ENCODE results near the gene PTOV1.

The PTOV1 gene

GRCh38 chr19:49850487-49851342 is at the start of gene PTOV1:
Gene PTOV1 (plus strand): TSS chr19:49851159.
- DNase-seq (ENCODE audit: low read depth): peak; percentile 78

GRCh38 chr19:49801401-49801888 is 49.5 kb upstream of the PTOV1 start:
- no peak for DNase-seq (ENCODE audit: low read depth)

GRCh38 chr19:49801966-49802661 is 48.8 kb upstream of the PTOV1 start:
- DNase-seq (ENCODE audit: low read depth): no peak

GRCh38 chr19:49802836-49803528 is 48.0 kb upstream of the PTOV1 start:
- no peak for DNase-seq (ENCODE audit: low read depth)

- no peak for DNase-seq (ENCODE audit: low read depth)
Measured at GRCh38 chr19:49803529-49803856, 47.5 kb upstream of the PTOV1 start.

- DNase-seq (ENCODE audit: low read depth): no peak
Measured at GRCh38 chr19:49805822-49806619, 44.9 kb upstream of the PTOV1 start.

GRCh38 chr19:49806620-49806959 is 44.4 kb upstream of the PTOV1 start:
- no peak for DNase-seq (ENCODE audit: low read depth)

- DNase-seq (ENCODE audit: low read depth): no peak
Measured at GRCh38 chr19:49807058-49807903, 43.7 kb upstream of the PTOV1 start.

- no peak for DNase-seq (ENCODE audit: low read depth)
Measured at GRCh38 chr19:49807904-49808675, 42.9 kb upstream of the PTOV1 start.

GRCh38 chr19:49808711-49809159 is 42.2 kb upstream of the PTOV1 start:
- DNase-seq (ENCODE audit: low read depth): peak; percentile 75

- peak; percentile 14 for DNase-seq (ENCODE audit: low read depth)
Measured at GRCh38 chr19:49809160-49809940, 41.6 kb upstream of the PTOV1 start.

- no peak for DNase-seq (ENCODE audit: low read depth)
Measured at GRCh38 chr19:49809941-49810389, 41.0 kb upstream of the PTOV1 start.

GRCh38 chr19:49811328-49811727 is 39.6 kb upstream of the PTOV1 start:
- DNase-seq (ENCODE audit: low read depth): no peak

- no peak for DNase-seq (ENCODE audit: low read depth)
Measured at GRCh38 chr19:49812452-49812996, 38.4 kb upstream of the PTOV1 start.

- DNase-seq (ENCODE audit: low read depth): peak; percentile 84
Measured at GRCh38 chr19:49812997-49813861, 37.7 kb upstream of the PTOV1 start, which contains the start of gene FUZ. Gene FUZ (minus strand): TSS chr19:49813292. CDS start chr19:49813106, 186 bp downstream.

GRCh38 chr19:49814010-49814409 is 36.9 kb upstream of the PTOV1 start:
- no peak for DNase-seq (ENCODE audit: low read depth)

GRCh38 chr19:49816590-49816989 is 34.4 kb upstream of the PTOV1 start:
- no peak for DNase-seq (ENCODE audit: low read depth)

All from activated gamma-delta T cell treated with anti-CD3 and anti-CD28 coated beads, Interleukin-2, amount 50 U/mL, for 16 hours (primary cell).